ENCODE measurements around the gene CEP41. TPM values are rescaled to one million over a fixed set of nuclear protein-coding genes. Genes with fewer than 3 reads are reported as not detected.
A peak's percentile ranks its signal among the peaks of the same experiment; 100 is the strongest.
"Not testable (repeated sequence)": the region's sequence is repeated elsewhere in the genome, so short reads cannot be mapped to it uniquely, and the experiment has no call there.

The CEP41 gene
- total RNA-seq, 1 donor = 9.8 TPM

DNA sequence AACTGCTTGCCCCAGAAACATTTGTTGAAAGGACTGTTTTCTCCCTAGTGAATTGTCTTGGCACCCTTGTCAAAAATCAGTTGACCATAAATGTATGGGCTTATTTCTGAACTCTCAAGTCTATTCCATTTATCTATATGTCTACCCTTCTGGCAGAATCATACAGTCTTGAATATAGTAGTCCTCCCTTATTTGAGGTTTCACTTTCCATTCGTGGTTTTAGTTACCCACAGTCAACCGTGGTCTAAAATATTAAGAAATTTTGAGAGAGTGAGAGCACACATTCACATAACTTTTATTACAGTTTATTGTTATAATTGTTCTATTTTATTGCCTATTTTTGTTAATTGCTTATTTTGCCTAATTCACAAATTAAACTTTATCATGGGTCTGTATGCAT, 17.4 kb upstream of the CEP41 start:
- H4K20me1 ChIP-seq (ENCODE audit: insufficient read depth, low read length) = no peaks in the 10 kb centered on the region
- TF ChIP-seq, protein P1, sequence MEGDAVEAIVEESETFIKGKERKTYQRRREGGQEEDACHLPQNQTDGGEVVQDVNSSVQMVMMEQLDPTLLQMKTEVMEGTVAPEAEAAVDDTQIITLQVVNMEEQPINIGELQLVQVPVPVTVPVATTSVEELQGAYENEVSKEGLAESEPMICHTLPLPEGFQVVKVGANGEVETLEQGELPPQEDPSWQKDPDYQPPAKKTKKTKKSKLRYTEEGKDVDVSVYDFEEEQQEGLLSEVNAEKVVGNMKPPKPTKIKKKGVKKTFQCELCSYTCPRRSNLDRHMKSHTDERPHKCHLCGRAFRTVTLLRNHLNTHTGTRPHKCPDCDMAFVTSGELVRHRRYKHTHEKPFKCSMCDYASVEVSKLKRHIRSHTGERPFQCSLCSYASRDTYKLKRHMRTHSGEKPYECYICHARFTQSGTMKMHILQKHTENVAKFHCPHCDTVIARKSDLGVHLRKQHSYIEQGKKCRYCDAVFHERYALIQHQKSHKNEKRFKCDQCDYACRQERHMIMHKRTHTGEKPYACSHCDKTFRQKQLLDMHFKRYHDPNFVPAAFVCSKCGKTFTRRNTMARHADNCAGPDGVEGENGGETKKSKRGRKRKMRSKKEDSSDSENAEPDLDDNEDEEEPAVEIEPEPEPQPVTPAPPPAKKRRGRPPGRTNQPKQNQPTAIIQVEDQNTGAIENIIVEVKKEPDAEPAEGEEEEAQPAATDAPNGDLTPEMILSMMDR (IDR thresholded peaks at IDR 0.05; ENCODE audit: extremely low read depth, low read depth, low read length) = no peak
- H3K4me2 ChIP-seq (ENCODE audit: insufficient read depth, low read length) = peak overlapping the region; percentile 44
- H3K36me3 ChIP-seq (ENCODE audit: insufficient read depth, low read length) = no peaks in the 10 kb centered on the region
- peak overlapping the region; percentile 19 for H3K4me3 ChIP-seq (ENCODE audit: insufficient read depth, low read length)
- DNase-seq (ENCODE audit: insufficient read length, low spot score, missing footprints) = no peak
- H3K4me1 ChIP-seq (ENCODE audit: insufficient read depth, low read length) = no peaks in the 10 kb centered on the region
- H2AFZ ChIP-seq (ENCODE audit: low read length) = peak overlapping the region; percentile 44
- no peak overlapping the region for H3K27ac ChIP-seq (ENCODE audit: low read depth, low read length)
- H3K27me3 ChIP-seq (ENCODE audit: insufficient read depth, low read length) = no peaks in the 10 kb centered on the region
- H3K79me2 ChIP-seq (ENCODE audit: insufficient read depth, low read length) = no peaks in the 10 kb centered on the region
- no peaks in the 10 kb centered on the region for H3K9me3 ChIP-seq (ENCODE audit: low read depth, low read length)

DNA sequence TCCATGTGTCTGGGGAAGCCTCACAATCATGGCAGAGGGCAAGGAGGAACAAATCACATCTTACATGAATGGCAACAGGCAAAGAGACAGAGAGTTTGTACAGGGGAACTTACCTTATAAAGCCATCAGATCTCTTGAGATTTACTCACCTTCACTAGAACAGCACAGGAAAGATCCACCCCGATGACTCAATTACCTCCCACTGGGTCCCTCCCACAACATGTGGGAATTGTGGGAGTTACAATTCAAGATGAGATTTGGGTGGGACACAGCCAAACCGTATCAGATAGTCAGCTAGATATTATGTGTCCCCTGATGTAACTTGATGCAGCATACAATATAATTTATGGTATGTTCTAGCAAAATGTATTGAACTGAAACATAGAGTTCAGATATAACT, 14.1 kb upstream of the CEP41 start:
- no peaks in the 10 kb centered on the region for H3K79me2 ChIP-seq (ENCODE audit: insufficient read depth, low read length)
- H3K9me3 ChIP-seq (ENCODE audit: low read depth, low read length) = no peaks in the 10 kb centered on the region
- H3K4me2 ChIP-seq (ENCODE audit: insufficient read depth, low read length) = no peak overlapping the region
- no peak for DNase-seq (ENCODE audit: insufficient read length, low spot score, missing footprints)
- no peaks in the 10 kb centered on the region for H3K36me3 ChIP-seq (ENCODE audit: insufficient read depth, low read length)
- no peaks in the 10 kb centered on the region for H3K4me1 ChIP-seq (ENCODE audit: insufficient read depth, low read length)
- no peak overlapping the region for H3K4me3 ChIP-seq (ENCODE audit: insufficient read depth, low read length)
- H4K20me1 ChIP-seq (ENCODE audit: insufficient read depth, low read length) = no peaks in the 10 kb centered on the region
- no peak overlapping the region for H2AFZ ChIP-seq (ENCODE audit: low read length)
- H3K27me3 ChIP-seq (ENCODE audit: insufficient read depth, low read length) = no peaks in the 10 kb centered on the region
- no peak overlapping the region for H3K27ac ChIP-seq (ENCODE audit: low read depth, low read length)
- TF ChIP-seq, protein P1 (IDR thresholded peaks at IDR 0.05; ENCODE audit: extremely low read depth, low read depth, low read length) = no peak

DNA sequence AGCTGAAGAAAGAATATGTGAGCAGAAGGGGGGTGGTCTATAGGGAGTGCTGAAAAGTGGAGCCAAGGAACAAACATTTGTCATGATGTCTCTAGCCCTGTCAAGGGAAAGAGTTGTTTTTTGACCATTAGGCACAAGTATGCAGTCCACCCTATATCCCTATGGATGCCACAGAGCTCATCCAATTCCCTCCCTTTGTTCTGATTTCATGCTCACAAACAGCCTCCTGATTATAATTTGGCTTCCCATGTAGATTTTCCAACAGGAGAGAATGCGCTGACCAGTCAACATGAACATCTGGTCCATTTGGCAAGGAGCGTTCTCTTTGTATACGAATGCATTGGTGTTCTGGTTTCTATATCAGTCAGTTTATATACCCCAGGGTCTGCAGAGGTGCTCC, 12.1 kb upstream of the CEP41 start:
- no peaks in the 10 kb centered on the region for H3K27me3 ChIP-seq (ENCODE audit: insufficient read depth, low read length)
- no peak overlapping the region for H3K4me3 ChIP-seq (ENCODE audit: insufficient read depth, low read length)
- TF ChIP-seq, protein P1 (IDR thresholded peaks at IDR 0.05; ENCODE audit: extremely low read depth, low read depth, low read length) = no peak
- no peak overlapping the region for H3K4me2 ChIP-seq (ENCODE audit: insufficient read depth, low read length)
- no peak overlapping the region for H3K27ac ChIP-seq (ENCODE audit: low read depth, low read length)
- H3K36me3 ChIP-seq (ENCODE audit: insufficient read depth, low read length) = no peaks in the 10 kb centered on the region
- DNase-seq (ENCODE audit: insufficient read length, low spot score, missing footprints) = no peak
- no peaks in the 10 kb centered on the region for H4K20me1 ChIP-seq (ENCODE audit: insufficient read depth, low read length)
- H2AFZ ChIP-seq (ENCODE audit: low read length) = no peak overlapping the region
- no peaks in the 10 kb centered on the region for H3K9me3 ChIP-seq (ENCODE audit: low read depth, low read length)
- no peaks in the 10 kb centered on the region for H3K4me1 ChIP-seq (ENCODE audit: insufficient read depth, low read length)
- no peaks in the 10 kb centered on the region for H3K79me2 ChIP-seq (ENCODE audit: insufficient read depth, low read length)

DNA sequence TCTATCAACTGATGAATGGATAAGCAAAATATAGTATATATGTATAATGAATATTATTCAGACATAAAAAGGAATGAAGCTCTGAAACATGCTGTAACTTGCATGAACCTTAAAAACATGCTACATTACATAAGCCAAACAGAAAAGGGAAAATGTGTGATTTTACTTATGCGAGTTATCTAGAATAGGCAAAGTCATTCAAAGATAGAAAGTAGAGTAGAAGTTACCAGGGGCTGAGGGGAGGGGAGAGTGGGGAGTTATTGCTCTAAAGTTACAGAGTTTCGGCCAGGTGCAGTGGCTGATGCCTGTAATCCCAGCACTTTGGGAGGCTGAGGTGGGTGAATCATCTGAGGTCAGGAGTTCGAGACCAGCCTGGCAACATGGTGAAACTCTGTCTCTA, 10.5 kb upstream of the CEP41 start:
- not testable (repeated sequence) for H3K4me2 ChIP-seq (ENCODE audit: insufficient read depth, low read length); H2AFZ ChIP-seq (ENCODE audit: low read length); H3K4me3 ChIP-seq (ENCODE audit: insufficient read depth, low read length); H3K27ac ChIP-seq (ENCODE audit: low read depth, low read length); H3K36me3 ChIP-seq (ENCODE audit: insufficient read depth, low read length); H3K4me1 ChIP-seq (ENCODE audit: insufficient read depth, low read length); H4K20me1 ChIP-seq (ENCODE audit: insufficient read depth, low read length); H3K9me3 ChIP-seq (ENCODE audit: low read depth, low read length); H3K27me3 ChIP-seq (ENCODE audit: insufficient read depth, low read length); DNase-seq (ENCODE audit: insufficient read length, low spot score, missing footprints); H3K79me2 ChIP-seq (ENCODE audit: insufficient read depth, low read length)
